A549 treated with CpdA at 1 μM for 4 hours (cell line): Measurements from ENCODE around the gene HMGA1. TPM values are rescaled to one million over a fixed set of nuclear protein-coding genes. Genes with fewer than 3 reads are reported as not detected.

Experiments used
- total RNA-seq: library from RNA; stranded (reverse); fragments of 200-300 nt; extraction: Qiagen RNA extraction; gene quantifications from 5 replicates; pipeline ENCODE4 v1.2.3, GENCODE V29; 2022; ENCODE audit warnings: low read depth

The HMGA1 gene, protein sequence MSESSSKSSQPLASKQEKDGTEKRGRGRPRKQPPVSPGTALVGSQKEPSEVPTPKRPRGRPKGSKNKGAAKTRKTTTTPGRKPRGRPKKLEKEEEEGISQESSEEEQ
- total RNA-seq, result 526 to 737 TPM (median 679 TPM) in 5 replicates

DNA sequence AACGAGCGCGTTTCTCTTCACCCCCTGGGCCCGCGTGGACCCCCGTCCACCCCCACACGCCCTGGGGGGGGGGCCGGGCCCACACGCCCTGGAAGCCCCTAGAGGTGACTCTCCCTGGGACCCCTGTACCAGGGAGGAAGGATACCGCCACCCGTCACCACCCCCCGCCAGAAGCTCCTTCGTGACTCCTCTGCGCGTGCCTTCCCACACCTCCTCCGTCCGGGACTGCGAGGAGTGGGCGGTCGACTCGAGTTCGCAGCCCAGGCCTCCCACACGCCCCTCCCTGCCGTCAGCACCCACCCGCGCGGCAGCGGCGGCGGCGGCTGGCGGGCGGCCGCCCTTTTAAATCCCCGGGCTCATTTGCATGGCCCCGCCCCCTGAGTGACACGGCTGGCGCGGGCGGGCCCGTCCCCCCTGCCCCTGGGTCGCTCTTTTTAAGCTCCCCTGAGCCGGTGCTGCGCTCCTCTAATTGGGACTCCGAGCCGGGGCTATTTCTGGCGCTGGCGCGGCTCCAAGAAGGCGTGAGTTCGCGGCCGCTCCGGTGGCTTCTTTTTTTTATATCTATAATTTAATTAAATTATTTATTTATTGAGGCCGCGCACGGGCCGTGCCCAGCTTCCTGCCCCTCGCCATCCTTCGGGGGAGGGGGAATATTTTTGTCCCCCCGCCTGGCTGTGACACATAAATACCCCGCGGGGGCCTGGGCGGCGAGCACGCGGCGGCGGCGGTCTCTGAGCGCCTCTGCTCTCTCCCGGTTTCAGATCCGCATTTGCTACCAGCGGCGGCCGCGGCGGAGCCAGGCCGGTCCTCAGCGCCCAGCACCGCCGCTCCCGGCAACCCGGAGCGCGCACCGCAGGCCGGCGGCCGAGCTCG is at the start of gene HMGA1:
Gene HMGA1, plus strand, starts transcription at position 431 of the 873 bp plus-strand sequence. CDS start 3,908 bp downstream, outside the sequence.

DNA sequence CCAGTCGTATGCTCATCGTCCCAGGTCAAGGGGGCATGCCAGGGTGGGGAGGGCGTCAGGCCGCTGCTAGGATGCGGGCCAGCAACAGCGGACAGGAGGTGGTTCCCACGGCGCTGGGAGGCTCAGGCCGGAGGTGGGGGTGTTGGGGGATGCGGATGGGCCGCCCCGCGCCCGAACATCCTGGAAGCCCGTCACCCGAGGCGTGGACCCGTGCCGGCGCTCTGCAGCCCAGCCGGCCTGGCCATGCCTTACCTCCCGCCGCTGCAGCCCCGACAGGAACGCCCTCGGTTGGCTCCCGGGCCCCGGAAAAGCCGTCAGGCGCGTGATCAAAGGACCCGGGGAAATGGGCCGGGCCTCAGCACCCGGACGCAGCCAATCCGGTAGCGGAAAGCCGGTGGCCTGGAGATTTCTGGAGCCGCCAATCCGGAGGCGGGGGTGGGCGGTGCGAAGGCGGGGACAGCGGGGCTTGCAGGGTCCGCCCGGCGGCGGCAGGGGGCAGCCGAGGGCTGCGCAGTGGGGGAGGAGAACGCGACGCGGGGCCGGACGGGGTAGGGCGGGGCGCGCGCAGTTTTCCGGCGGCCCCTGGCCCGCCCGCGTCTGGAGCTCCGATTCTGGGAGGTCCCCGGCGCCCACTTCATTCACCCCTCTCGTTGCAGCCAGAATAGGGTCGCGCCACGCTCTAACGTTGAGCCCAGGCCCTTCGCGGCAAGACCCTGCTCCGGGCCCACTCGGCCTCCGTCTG is 12.2 kb downstream of the HMGA1 start, which contains the start of gene SMIM29:
Gene SMIM29, minus strand, starts transcription at position 280 of the 742 bp plus-strand sequence. CDS start 1,215 bp downstream, outside the sequence.

Other genes with a start within 250 kb of the HMGA1 start
- gene GRM4, start 90.8 kb upstream of the HMGA1 start, total RNA-seq, result 0.07 to 0.35 TPM (median 0.09 TPM) in 5 replicates
- 19.9 to 34.2 TPM (median 31.6 TPM) in 5 replicates for gene SMIM29, start 12.1 kb downstream of the HMGA1 start, total RNA-seq
- gene NUDT3, start 155.8 kb downstream of the HMGA1 start, total RNA-seq, result 5.6 to 8.4 TPM (median 6.1 TPM) in 5 replicates
- gene RPS10, start 189.2 kb downstream of the HMGA1 start, total RNA-seq, result 2,057 to 2,243 TPM (median 2,160 TPM) in 5 replicates
- 0.04 to 0.05 TPM (median 0.05 TPM) in 3 of 5 replicates, not detected in the others for gene PACSIN1, start 229.2 kb downstream of the HMGA1 start, total RNA-seq